ENCODE measurements around the gene TPSAB1. TPM values are rescaled to one million over a fixed set of nuclear protein-coding genes. Genes with fewer than 3 reads are reported as not detected.

Gene TPSAB1
- total RNA-seq, 1 experiment from 2014 or later, result 22.9 TPM

DNA sequence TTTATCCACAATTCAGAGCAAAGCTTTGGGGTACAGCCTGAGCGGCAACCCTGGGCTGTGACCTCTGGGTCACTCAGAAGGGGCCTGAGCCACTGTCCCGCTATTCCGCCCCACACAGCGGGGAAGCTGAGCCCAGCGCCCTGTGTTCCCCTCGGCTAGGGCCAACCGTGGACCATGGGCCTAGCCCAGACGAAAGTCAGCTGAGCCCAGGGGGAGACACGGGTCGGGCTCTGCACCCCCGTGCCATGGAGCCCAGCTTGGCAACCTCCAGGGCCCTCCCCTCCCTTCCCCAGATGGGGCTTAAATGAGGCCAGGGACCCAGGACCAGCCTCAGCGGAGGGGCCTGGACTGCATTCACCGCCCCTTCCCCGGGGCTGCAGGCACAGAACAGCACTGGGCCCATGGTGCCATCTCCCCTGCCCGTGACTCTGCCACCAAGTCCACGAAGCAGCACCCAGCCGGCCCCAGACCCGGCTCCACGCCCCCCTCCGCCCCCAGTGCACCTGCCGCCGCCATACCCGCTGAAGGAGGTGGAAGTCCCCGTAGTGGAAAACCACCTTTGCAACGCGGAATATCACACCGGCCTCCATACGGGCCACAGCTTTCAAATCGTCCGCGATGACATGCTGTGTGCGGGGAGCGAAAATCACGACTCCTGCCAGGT is 17.2 kb downstream of the TPSAB1 start:
- H3K36me3 ChIP-seq (ENCODE audit: insufficient read depth, low read length, poor library complexity, severe bottlenecking), result no peaks in the 10 kb centered on the region
- no peak overlapping the region for H3K27ac ChIP-seq (ENCODE audit: low read depth, low read length, poor library complexity, severe bottlenecking)
- intact Hi-C loops (cut with micrococcal nuclease; ENCODE audit: unreplicated experiment), result no loop called here
- no peak for DNase-seq (ENCODE audit: low spot score)
- no peaks in the 10 kb centered on the region for H3K9me3 ChIP-seq (ENCODE audit: low read depth, low read length, poor library complexity, severe bottlenecking)
- ChIA-PET POLR2A (ENCODE audit: low non-redundant PET) (no interaction called here), CTCF (no interaction called here)
- TF ChIP-seq, protein P1, sequence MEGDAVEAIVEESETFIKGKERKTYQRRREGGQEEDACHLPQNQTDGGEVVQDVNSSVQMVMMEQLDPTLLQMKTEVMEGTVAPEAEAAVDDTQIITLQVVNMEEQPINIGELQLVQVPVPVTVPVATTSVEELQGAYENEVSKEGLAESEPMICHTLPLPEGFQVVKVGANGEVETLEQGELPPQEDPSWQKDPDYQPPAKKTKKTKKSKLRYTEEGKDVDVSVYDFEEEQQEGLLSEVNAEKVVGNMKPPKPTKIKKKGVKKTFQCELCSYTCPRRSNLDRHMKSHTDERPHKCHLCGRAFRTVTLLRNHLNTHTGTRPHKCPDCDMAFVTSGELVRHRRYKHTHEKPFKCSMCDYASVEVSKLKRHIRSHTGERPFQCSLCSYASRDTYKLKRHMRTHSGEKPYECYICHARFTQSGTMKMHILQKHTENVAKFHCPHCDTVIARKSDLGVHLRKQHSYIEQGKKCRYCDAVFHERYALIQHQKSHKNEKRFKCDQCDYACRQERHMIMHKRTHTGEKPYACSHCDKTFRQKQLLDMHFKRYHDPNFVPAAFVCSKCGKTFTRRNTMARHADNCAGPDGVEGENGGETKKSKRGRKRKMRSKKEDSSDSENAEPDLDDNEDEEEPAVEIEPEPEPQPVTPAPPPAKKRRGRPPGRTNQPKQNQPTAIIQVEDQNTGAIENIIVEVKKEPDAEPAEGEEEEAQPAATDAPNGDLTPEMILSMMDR (conservative IDR thresholded peaks at IDR 0.05; ENCODE audit: low read depth, low read length), result no peak
- no peak for TF ChIP-seq EZH2 (IDR thresholded peaks at IDR 0.05; ENCODE audit: borderline replicate concordance, low read depth, low read length, poor library complexity, severe bottlenecking)
- no peaks in the 10 kb centered on the region for H3K27me3 ChIP-seq (replicated peaks; ENCODE audit: insufficient read depth, low read depth, low read length, poor library complexity)
- no TSS peak for BruUV-seq (replicated peaks)
- H3K4me1 ChIP-seq (ENCODE audit: insufficient read depth, low read length, poor library complexity, severe bottlenecking), result no peaks in the 10 kb centered on the region
- no peak overlapping the region for H3K4me3 ChIP-seq (ENCODE audit: low read depth, low read length, poor library complexity, severe bottlenecking)

DNA sequence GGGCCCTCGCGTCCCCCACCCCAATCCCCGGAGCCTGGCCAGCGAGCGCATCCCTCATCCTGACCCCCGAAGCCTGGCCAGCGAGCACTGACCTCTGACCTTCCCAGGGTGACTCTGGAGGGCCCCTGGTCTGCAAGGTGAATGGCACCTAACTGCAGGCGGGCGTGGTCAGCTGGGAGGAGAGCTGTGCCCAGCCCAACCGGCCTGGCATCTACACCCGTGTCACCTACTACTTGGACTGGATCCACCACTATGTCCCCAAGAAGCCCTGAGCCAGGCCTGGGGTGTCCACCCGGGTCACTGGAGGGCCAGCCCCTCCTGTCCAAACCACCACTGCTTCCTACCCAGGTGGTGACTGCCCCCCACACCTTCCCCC is 17.7 kb downstream of the TPSAB1 start:
- no peak for TF ChIP-seq EZH2 (IDR thresholded peaks at IDR 0.05; ENCODE audit: borderline replicate concordance, low read depth, low read length, poor library complexity, severe bottlenecking)
- TF ChIP-seq, protein P1 (conservative IDR thresholded peaks at IDR 0.05; ENCODE audit: low read depth, low read length), result no peak
- no peaks in the 10 kb centered on the region for H3K9me3 ChIP-seq (ENCODE audit: low read depth, low read length, poor library complexity, severe bottlenecking)
- CTCF ChIA-PET, result no interaction called here
- POLR2A ChIA-PET (ENCODE audit: low non-redundant PET), result no interaction called here
- DNase-seq (ENCODE audit: low spot score), result no peak
- H3K36me3 ChIP-seq (ENCODE audit: insufficient read depth, low read length, poor library complexity, severe bottlenecking), result no peaks in the 10 kb centered on the region
- intact Hi-C loops (cut with micrococcal nuclease; ENCODE audit: unreplicated experiment), result no loop called here
- H3K4me1 ChIP-seq (ENCODE audit: insufficient read depth, low read length, poor library complexity, severe bottlenecking), result no peaks in the 10 kb centered on the region
- no TSS peak for BruUV-seq (replicated peaks)
- no peak overlapping the region for H3K4me3 ChIP-seq (ENCODE audit: low read depth, low read length, poor library complexity, severe bottlenecking)
- H3K27me3 ChIP-seq (replicated peaks; ENCODE audit: insufficient read depth, low read depth, low read length, poor library complexity), result no peaks in the 10 kb centered on the region
- H3K27ac ChIP-seq (ENCODE audit: low read depth, low read length, poor library complexity, severe bottlenecking), result no peak overlapping the region

DNA sequence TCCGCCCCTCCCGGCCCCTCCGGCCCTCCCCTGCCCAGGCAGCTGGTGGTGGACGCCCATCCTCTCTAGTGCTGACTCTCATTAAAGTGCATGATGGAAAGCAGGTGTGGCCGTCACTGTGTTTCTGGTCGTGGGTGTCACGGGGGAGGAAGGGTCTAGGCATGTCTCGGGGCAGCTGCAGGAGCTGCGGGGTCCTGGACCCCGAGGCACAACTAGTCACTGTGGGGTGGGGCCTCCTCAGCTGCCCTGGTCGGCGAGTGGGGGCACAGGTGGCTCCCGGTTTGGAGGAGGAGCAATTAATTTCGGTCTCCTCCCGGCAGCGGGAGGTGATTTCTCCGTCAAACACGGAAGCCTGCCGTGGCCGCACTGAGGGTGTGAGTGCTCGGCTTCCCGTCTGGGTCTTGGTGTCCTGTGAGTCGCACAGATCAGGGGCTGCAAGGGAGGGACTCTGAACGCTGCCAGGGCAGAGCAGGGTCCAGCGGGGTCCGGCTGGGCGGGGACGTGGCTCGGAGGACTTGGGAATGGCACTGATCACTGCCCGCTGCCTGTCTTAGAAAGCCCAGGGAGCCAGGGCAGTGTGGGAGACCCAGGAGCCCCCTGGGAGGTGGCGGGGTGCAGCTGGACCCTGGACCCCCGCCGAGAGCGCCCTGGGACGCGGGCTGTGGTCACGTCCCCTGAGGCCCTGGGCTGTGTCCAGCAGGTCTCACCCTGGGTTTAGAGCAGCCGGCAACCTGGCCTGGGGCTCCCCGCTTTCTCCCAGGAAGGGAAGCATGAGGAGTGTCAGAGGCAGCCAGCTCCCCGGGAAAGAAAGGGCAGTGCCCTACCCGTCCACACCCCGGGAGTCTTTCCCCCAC is 18.6 kb downstream of the TPSAB1 start:
- H3K9me3 ChIP-seq (ENCODE audit: low read depth, low read length, poor library complexity, severe bottlenecking), result no peaks in the 10 kb centered on the region
- ChIA-PET POLR2A (ENCODE audit: low non-redundant PET) (no interaction called here), CTCF (no interaction called here)
- no TSS peak for BruUV-seq (replicated peaks)
- TF ChIP-seq, protein P1 (conservative IDR thresholded peaks at IDR 0.05; ENCODE audit: low read depth, low read length), result no peak
- H3K27me3 ChIP-seq (replicated peaks; ENCODE audit: insufficient read depth, low read depth, low read length, poor library complexity), result no peaks in the 10 kb centered on the region
- no peak overlapping the region for H3K4me3 ChIP-seq (ENCODE audit: low read depth, low read length, poor library complexity, severe bottlenecking)
- DNase-seq (ENCODE audit: low spot score), result no peak
- H3K36me3 ChIP-seq (ENCODE audit: insufficient read depth, low read length, poor library complexity, severe bottlenecking), result no peaks in the 10 kb centered on the region
- intact Hi-C loops (cut with micrococcal nuclease; ENCODE audit: unreplicated experiment), result no loop called here
- no peaks in the 10 kb centered on the region for H3K4me1 ChIP-seq (ENCODE audit: insufficient read depth, low read length, poor library complexity, severe bottlenecking)
- no peak overlapping the region for H3K27ac ChIP-seq (ENCODE audit: low read depth, low read length, poor library complexity, severe bottlenecking)

Measured in A673 (cell line).